HEK293 (cell line): ENCODE measurements around the gene PYCARD.
"Not testable (repeated sequence)": the region's sequence is repeated elsewhere in the genome, so short reads cannot be mapped to it uniquely, and the experiment has no call there.

Experiments used
- CTCF ChIA-PET: fragments of 350-600 bp; formaldehyde crosslinking; extraction: SDS; loops from one replicate; lab custom pipeline; 2021; ENCODE audit warnings: antibody characterized with exemption; lab: Yijun Ruan, JAX
- POLR2A ChIA-PET: fragments of 300-600 bp; formaldehyde crosslinking; extraction: SDS; loops from one replicate; lab custom pipeline; 2020; ENCODE audit warnings: antibody characterized with exemption, inconsistent platforms; lab: Yijun Ruan, JAX
- H3K27ac ChIP-seq: fragments of 200-500 bp; sonication (Bioruptor generic); 2 replicates; pipeline ENCODE4 v1.5.1; 2014; ENCODE audit warnings: low read depth, low read length, control low read depth, inconsistent platforms; ENCODE audit errors: extremely low read depth
- H3K36me3 ChIP-seq, 2 experiments: fragments of 200-500 bp in 1 of 2; sonication (Bioruptor generic) in 1 of 2; 1 replicate in 1 of 2; 2 replicates in 1 of 2; pipeline ENCODE4 v1.5.1; 2014 to 2017; ENCODE audit warnings: inconsistent platforms in 2 of 2, low read length in 2 of 2; ENCODE audit not compliant: control insufficient read depth in 2 of 2, insufficient read depth in 1 of 2
- H3K4me1 ChIP-seq: fragments of 200-500 bp; sonication (Bioruptor generic); 2 replicates; pipeline ENCODE4 v1.5.1; 2014; ENCODE audit warnings: mild to moderate bottlenecking, low read length, inconsistent platforms; ENCODE audit not compliant: control insufficient read depth, insufficient read depth
- H3K4me3 ChIP-seq: 2 replicates; pipeline ENCODE4 v1.5.1; 2011; ENCODE audit warnings: low read depth, mild to moderate bottlenecking, control low read depth, low read length, moderate library complexity
- H3K9me3 ChIP-seq: fragments of 200-500 bp; sonication (Bioruptor generic); 2 replicates; pipeline ENCODE4 v1.5.1; 2014; ENCODE audit warnings: low read depth, low read length, inconsistent platforms; ENCODE audit not compliant: control insufficient read depth, insufficient read depth
- EGR2 ChIP-seq: fragments of 450-650 bp; formaldehyde crosslinking; IDR thresholded peaks from 2 replicates; pipeline ENCODE4 v1.5.1; 2016; ENCODE audit warnings: low read depth, missing biosample characterization, missing genetic modification characterization
- FEZF1 ChIP-seq: fragments of 450-650 bp; formaldehyde crosslinking; IDR thresholded peaks from 2 replicates; pipeline ENCODE4 v1.5.1; 2016; ENCODE audit warnings: missing biosample characterization, missing genetic modification characterization
- GLIS2 ChIP-seq: fragments of 450-650 bp; formaldehyde crosslinking; IDR thresholded peaks from 2 replicates; pipeline ENCODE4 v1.5.1; 2016; ENCODE audit warnings: missing biosample characterization, missing genetic modification characterization
- HOXA7 ChIP-seq: sonication (generic); formaldehyde crosslinking; IDR thresholded peaks from 2 replicates; pipeline ENCODE4 v1.8.1; 2022; ENCODE audit warnings: missing genetic modification reagents, borderline replicate concordance
- KLF1 ChIP-seq: fragments of 450-650 bp; formaldehyde crosslinking; IDR thresholded peaks from 2 replicates; pipeline ENCODE4 v1.5.1; 2016; ENCODE audit warnings: missing biosample characterization, missing genetic modification characterization
- KLF17 ChIP-seq: fragments of 450-650 bp; formaldehyde crosslinking; IDR thresholded peaks from 2 replicates; pipeline ENCODE4 v1.5.1; 2016; ENCODE audit warnings: missing biosample characterization, missing genetic modification characterization
- MYNN ChIP-seq: fragments of 450-650 bp; formaldehyde crosslinking; IDR thresholded peaks from 2 replicates; pipeline ENCODE4 v1.5.1; 2016; ENCODE audit warnings: missing biosample characterization, missing genetic modification characterization, borderline replicate concordance
- SP3 ChIP-seq: fragments of 450-650 bp; formaldehyde crosslinking; IDR thresholded peaks from 2 replicates; pipeline ENCODE4 v1.5.1; 2016; ENCODE audit warnings: missing biosample characterization, missing genetic modification characterization
- WT1 ChIP-seq: fragments of 450-650 bp; formaldehyde crosslinking; IDR thresholded peaks from 2 replicates; pipeline ENCODE4 v1.5.1; 2016; ENCODE audit warnings: missing biosample characterization, missing genetic modification characterization
- ZBTB20 ChIP-seq: fragments of 450-650 bp; formaldehyde crosslinking; IDR thresholded peaks from 2 replicates; pipeline ENCODE4 v1.5.1; 2016; ENCODE audit warnings: missing biosample characterization, missing genetic modification characterization
- ZEB2 ChIP-seq: fragments of 450-650 bp; formaldehyde crosslinking; IDR thresholded peaks from 2 replicates; pipeline ENCODE4 v1.5.1; 2016; ENCODE audit warnings: missing biosample characterization, missing genetic modification characterization
- ZFP69B ChIP-seq: fragments of 450-650 bp; formaldehyde crosslinking; IDR thresholded peaks from 2 replicates; pipeline ENCODE4 v1.5.1; 2016; ENCODE audit warnings: missing biosample characterization, missing genetic modification characterization
- ZIC2 ChIP-seq: fragments of 450-650 bp; formaldehyde crosslinking; IDR thresholded peaks from 2 replicates; pipeline ENCODE4 v1.5.1; 2016; ENCODE audit warnings: missing biosample characterization, missing genetic modification characterization
- ZNF600 ChIP-seq: fragments of 450-650 bp; formaldehyde crosslinking; IDR thresholded peaks from 2 replicates; pipeline ENCODE4 v1.5.1; 2016; ENCODE audit warnings: missing biosample characterization, missing genetic modification characterization
- ZNF626 ChIP-seq: fragments of 450-650 bp; sonication (Bioruptor Pico); formaldehyde crosslinking; IDR thresholded peaks from 2 replicates; pipeline ENCODE4 v1.5.1; 2018; ENCODE audit warnings: missing biosample characterization, missing genetic modification characterization, inconsistent platforms
- ZNF660 ChIP-seq: fragments of 450-650 bp; IDR thresholded peaks from 2 replicates; pipeline ENCODE4 v1.5.1; 2018; ENCODE audit warnings: missing biosample characterization, mild to moderate bottlenecking, missing genetic modification characterization
- ZNF692 ChIP-seq: fragments of 450-650 bp; formaldehyde crosslinking; IDR thresholded peaks from 2 replicates; pipeline ENCODE4 v1.5.1; 2016; ENCODE audit warnings: missing biosample characterization, missing genetic modification characterization
- ZNF777 ChIP-seq: fragments of 450-650 bp; formaldehyde crosslinking; IDR thresholded peaks from 2 replicates; pipeline ENCODE4 v1.5.1; 2017; ENCODE audit warnings: missing biosample characterization, missing genetic modification characterization, borderline replicate concordance
- TF ChIP-seq, protein P1 (sequence below): fragments of 450-650 bp; formaldehyde crosslinking; IDR thresholded peaks from 2 replicates; pipeline ENCODE4 v1.5.1; 2016; ENCODE audit warnings: missing biosample characterization, missing genetic modification characterization
- TF ChIP-seq, protein P2 (sequence below): fragments of 450-650 bp; formaldehyde crosslinking; IDR thresholded peaks from 2 replicates; pipeline ENCODE4 v1.5.1; 2017; ENCODE audit warnings: missing biosample characterization, mild to moderate bottlenecking, missing genetic modification characterization, moderate library complexity
- TF ChIP-seq, protein P3 (sequence below): fragments of 450-650 bp; formaldehyde crosslinking; IDR thresholded peaks from 2 replicates; pipeline ENCODE4 v1.5.1; 2016; ENCODE audit warnings: missing biosample characterization, missing genetic modification characterization

Gene PYCARD

GRCh38 chr16:31179219-31179746 is 23.3 kb downstream of the PYCARD start (continued):
- TF ChIP-seq, protein P1, sequence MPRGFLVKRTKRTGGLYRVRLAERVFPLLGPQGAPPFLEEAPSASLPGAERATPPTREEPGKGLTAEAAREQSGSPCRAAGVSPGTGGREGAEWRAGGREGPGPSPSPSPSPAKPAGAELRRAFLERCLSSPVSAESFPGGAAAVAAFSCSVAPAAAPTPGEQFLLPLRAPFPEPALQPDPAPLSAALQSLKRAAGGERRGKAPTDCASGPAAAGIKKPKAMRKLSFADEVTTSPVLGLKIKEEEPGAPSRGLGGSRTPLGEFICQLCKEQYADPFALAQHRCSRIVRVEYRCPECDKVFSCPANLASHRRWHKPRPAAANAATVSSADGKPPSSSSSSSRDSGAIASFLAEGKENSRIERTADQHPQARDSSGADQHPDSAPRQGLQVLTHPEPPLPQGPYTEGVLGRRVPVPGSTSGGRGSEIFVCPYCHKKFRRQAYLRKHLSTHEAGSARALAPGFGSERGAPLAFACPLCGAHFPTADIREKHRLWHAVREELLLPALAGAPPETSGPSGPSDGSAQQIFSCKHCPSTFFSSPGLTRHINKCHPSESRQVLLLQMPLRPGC (tag by site-specific recombination): no peak
- no peak for TF ChIP-seq WT1 (tag by site-specific recombination)
- peak; percentile 12; the same call in 1 of the 2 replicates for TF ChIP-seq ZIC2 (tag by site-specific recombination)
- no peak for TF ChIP-seq HOXA7 (CRISPR knock-in tag)
- TF ChIP-seq, protein P2, sequence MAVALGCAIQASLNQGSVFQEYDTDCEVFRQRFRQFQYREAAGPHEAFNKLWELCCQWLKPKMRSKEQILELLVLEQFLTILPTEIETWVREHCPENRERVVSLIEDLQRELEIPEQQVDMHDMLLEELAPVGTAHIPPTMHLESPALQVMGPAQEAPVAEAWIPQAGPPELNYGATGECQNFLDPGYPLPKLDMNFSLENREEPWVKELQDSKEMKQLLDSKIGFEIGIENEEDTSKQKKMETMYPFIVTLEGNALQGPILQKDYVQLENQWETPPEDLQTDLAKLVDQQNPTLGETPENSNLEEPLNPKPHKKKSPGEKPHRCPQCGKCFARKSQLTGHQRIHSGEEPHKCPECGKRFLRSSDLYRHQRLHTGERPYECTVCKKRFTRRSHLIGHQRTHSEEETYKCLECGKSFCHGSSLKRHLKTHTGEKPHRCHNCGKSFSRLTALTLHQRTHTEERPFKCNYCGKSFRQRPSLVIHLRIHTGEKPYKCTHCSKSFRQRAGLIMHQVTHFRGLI (tag by site-specific recombination): no peak
- TF ChIP-seq, all 188 proteins: peak for 14

DNA sequence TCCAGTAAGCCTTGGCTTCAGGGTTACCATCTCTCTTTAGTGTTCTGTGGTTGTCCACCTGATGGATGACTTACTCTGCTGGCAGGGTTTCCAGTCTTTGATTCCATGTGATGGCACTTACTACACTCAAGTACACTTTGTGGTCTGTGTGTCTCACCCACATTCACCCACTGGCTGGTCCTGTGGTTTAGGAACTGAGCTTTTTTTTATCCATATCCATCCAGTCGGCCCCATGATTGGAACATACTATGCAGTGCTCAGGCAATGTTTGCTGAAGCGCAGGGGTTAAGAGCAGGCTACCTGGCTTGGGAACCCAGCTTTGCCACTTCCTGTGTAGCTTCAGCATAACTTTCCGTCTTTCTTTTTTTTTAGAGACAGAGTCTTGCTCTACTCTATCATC is 25.4 kb downstream of the PYCARD start:
- no peaks in the 10 kb centered on the region for H3K4me1 ChIP-seq
- no peaks in the 10 kb centered on the region for H3K9me3 ChIP-seq
- TF ChIP-seq, protein P3, sequence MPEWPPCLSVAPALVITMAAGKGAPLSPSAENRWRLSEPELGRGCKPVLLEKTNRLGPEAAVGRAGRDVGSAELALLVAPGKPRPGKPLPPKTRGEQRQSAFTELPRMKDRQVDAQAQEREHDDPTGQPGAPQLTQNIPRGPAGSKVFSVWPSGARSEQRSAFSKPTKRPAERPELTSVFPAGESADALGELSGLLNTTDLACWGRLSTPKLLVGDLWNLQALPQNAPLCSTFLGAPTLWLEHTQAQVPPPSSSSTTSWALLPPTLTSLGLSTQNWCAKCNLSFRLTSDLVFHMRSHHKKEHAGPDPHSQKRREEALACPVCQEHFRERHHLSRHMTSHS: no peak
- TF ChIP-seq EGR2 (tag by site-specific recombination) (peak; percentile 50; the same call in 1 of the 2 replicates), ZBTB20 (peak; percentile 35; the same call in 1 of the 2 replicates), GLIS2 (tag by site-specific recombination) (no peak), ZNF600 (tag by site-specific recombination) (peak; percentile 35), ZNF777 (tag by site-specific recombination) (no peak), SP3 (tag by site-specific recombination) (no peak), KLF17 (tag by site-specific recombination) (no peak), ZNF660 (tag by site-specific recombination) (no peak), ZEB2 (no peak), ZNF626 (tag by site-specific recombination) (no peak)
- TF ChIP-seq, all 188 proteins: peak for 3
- peaks cover 0 to 14% of the 10 kb centered on the region in 2 experiments; a peak in 1 of 3 replicates for H3K36me3 ChIP-seq
- POLR2A ChIA-PET: interaction anchor here (0.6 to 4.8 kb wide), 3 partner anchors 11 to 274 kb away, joined by 3 to 107 read pairs (median 5); no protein-coding TSS in a partner anchor
- no peak overlapping the region for H3K27ac ChIP-seq
- no peak overlapping the region for H3K4me3 ChIP-seq
- CTCF ChIA-PET: interaction anchor here (0.9 kb wide), 1 partner anchor 34 kb away, joined by 4 read pairs; no protein-coding TSS in a partner anchor

DNA sequence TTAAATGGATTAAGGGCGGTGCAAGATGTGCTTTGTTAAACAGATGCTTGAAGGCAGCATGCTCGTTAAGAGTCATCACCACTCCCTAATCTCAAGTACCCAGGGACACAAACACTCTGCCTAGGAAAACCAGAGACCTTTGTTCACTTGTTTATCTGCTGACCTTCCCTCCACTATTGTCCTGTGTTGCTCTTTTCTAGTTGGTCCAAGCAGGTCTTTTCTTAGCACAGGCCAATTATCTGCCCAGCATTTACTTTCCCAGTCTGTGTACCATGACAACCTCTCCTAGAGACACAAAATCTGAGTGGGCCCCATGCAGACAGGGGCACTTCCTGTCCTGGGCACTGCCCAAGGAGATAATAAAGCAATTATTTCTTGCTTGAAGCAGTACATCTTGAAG is 32.5 kb downstream of the PYCARD start:
- H3K36me3 ChIP-seq, POLR2A ChIA-PET, H3K4me3 ChIP-seq, H3K4me1 ChIP-seq, H3K27ac ChIP-seq: not testable (repeated sequence)
- TF ChIP-seq ZFP69B (peak; percentile 77), FEZF1 (tag by site-specific recombination) (peak; percentile 70), KLF17 (tag by site-specific recombination) (peak; percentile 50; the same call in 1 of the 2 replicates), ZNF692 (peak; percentile 90), MYNN (tag by site-specific recombination) (0 out of 2 replicates have a peak, but pooled peaks have one; percentile 27), KLF1 (tag by site-specific recombination) (peak; percentile 49; the same call in 1 of the 2 replicates)
- TF ChIP-seq, all 188 proteins: peak for 6; not testable (repeated sequence) for 182
- H3K9me3 ChIP-seq, CTCF ChIA-PET: not testable (repeated sequence)
